Measurements from ENCODE around the gene GCC1. TPM values are rescaled to one million over a fixed set of nuclear protein-coding genes. Genes with fewer than 3 reads are reported as not detected.

GCC1 gene
- total RNA-seq, 1 experiment from 2014 or later = 25.2 TPM

GRCh38 chr7:127619681-127620405 lies 34.4 kb upstream of the GCC1 start:
- DNase-seq = no peak
- POLR2A ChIA-PET (ENCODE audit: unreplicated experiment) = no interaction called here
- CTCF ChIA-PET = no interaction called here
- no peak overlapping the region for H3K27ac ChIP-seq
- peaks cover 87% of the 10 kb centered on the region for H3K27me3 ChIP-seq (ENCODE audit: insufficient read depth, low read depth)
- H3K4me1 ChIP-seq (replicated peaks; ENCODE audit: insufficient read depth) = no peaks in the 10 kb centered on the region
- no peak overlapping the region for H2AFZ ChIP-seq
- H3K9me3 ChIP-seq (ENCODE audit: insufficient read depth, low read depth) = no peaks in the 10 kb centered on the region
- H3K4me3 ChIP-seq = no peak overlapping the region
- H3K4me2 ChIP-seq = no peak overlapping the region
- H3F3A ChIP-seq (ENCODE audit: insufficient read depth, low read depth) = no peaks in the 10 kb centered on the region
- H4K20me1 ChIP-seq (ENCODE audit: insufficient read depth) = no peaks in the 10 kb centered on the region
- no peaks in the 10 kb centered on the region for H3K79me2 ChIP-seq (ENCODE audit: low read depth)
- H3K36me3 ChIP-seq (ENCODE audit: low read depth) = no peaks in the 10 kb centered on the region
- intact Hi-C loops (cut with micrococcal nuclease; ENCODE audit: unreplicated experiment) = no loop called here
- BruUV-seq (replicated peaks) = no TSS peak
- no peak for TF ChIP-seq CTCF (conservative IDR thresholded peaks at IDR 0.05)
- TF ChIP-seq EZH2 (IDR thresholded peaks at IDR 0.05; ENCODE audit: low read depth) = no peak
- H3K9me2 ChIP-seq (ENCODE audit: insufficient read depth) = no peaks in the 10 kb centered on the region

GRCh38 chr7:127618775-127619174 lies 33.4 kb upstream of the GCC1 start:
- ChIA-PET CTCF (no interaction called here), POLR2A (ENCODE audit: unreplicated experiment) (no interaction called here)
- Histone ChIP-seq H3F3A (ENCODE audit: insufficient read depth, low read depth) (no peaks in the 10 kb centered on the region), H3K27me3 (ENCODE audit: insufficient read depth, low read depth) (peaks cover 98% of the 10 kb centered on the region), H3K27ac (no peak overlapping the region), H3K9me3 (ENCODE audit: insufficient read depth, low read depth) (no peaks in the 10 kb centered on the region), H3K4me1 (replicated peaks; ENCODE audit: insufficient read depth) (no peaks in the 10 kb centered on the region), H4K20me1 (ENCODE audit: insufficient read depth) (no peaks in the 10 kb centered on the region), H2AFZ (no peak overlapping the region), H3K36me3 (ENCODE audit: low read depth) (no peaks in the 10 kb centered on the region), H3K4me3 (no peak overlapping the region), H3K9me2 (ENCODE audit: insufficient read depth) (no peaks in the 10 kb centered on the region), H3K79me2 (ENCODE audit: low read depth) (no peaks in the 10 kb centered on the region), H3K4me2 (no peak overlapping the region)
- intact Hi-C loops (cut with micrococcal nuclease; ENCODE audit: unreplicated experiment) = no loop called here
- no peak for DNase-seq
- TF ChIP-seq EZH2 (IDR thresholded peaks at IDR 0.05; ENCODE audit: low read depth) (no peak), CTCF (conservative IDR thresholded peaks at IDR 0.05) (no peak)
- no TSS peak for BruUV-seq (replicated peaks)

GRCh38 chr7:127618042-127618441 lies 32.6 kb upstream of the GCC1 start, which contains the start of gene PAX4:
Gene PAX4 (minus strand): TSS chr7:127618142. CDS start chr7:127615928, 2,214 bp downstream.
- Histone ChIP-seq H4K20me1 (ENCODE audit: insufficient read depth) (no peaks in the 10 kb centered on the region), H3K4me1 (replicated peaks; ENCODE audit: insufficient read depth) (no peaks in the 10 kb centered on the region), H3K4me3 (no peak within 1 kb of the TSS), H2AFZ (no peak within 1 kb of the TSS), H3K79me2 (ENCODE audit: low read depth) (no peaks in the 10 kb centered on the region), H3K36me3 (ENCODE audit: low read depth) (no peaks in the 10 kb centered on the region), H3K27me3 (ENCODE audit: insufficient read depth, low read depth) (peaks cover 100% of the 10 kb centered on the region), H3K27ac (no peak within 1 kb of the TSS), H3F3A (ENCODE audit: insufficient read depth, low read depth) (no peaks in the 10 kb centered on the region), H3K4me2 (no peak within 1 kb of the TSS), H3K9me2 (ENCODE audit: insufficient read depth) (no peaks in the 10 kb centered on the region), H3K9me3 (ENCODE audit: insufficient read depth, low read depth) (no peaks in the 10 kb centered on the region)
- intact Hi-C loops (cut with micrococcal nuclease; ENCODE audit: unreplicated experiment) = no loop called here
- TF ChIP-seq EZH2 (IDR thresholded peaks at IDR 0.05; ENCODE audit: low read depth) (no peak), CTCF (conservative IDR thresholded peaks at IDR 0.05) (no peak)
- ChIA-PET POLR2A (ENCODE audit: unreplicated experiment) (no interaction called here), CTCF (no interaction called here)
- DNase-seq = no peak
- BruUV-seq (replicated peaks) = no TSS peak

Data from PC-9 (cell line).